ENCODE measurements around the gene ZNF330.

DNA sequence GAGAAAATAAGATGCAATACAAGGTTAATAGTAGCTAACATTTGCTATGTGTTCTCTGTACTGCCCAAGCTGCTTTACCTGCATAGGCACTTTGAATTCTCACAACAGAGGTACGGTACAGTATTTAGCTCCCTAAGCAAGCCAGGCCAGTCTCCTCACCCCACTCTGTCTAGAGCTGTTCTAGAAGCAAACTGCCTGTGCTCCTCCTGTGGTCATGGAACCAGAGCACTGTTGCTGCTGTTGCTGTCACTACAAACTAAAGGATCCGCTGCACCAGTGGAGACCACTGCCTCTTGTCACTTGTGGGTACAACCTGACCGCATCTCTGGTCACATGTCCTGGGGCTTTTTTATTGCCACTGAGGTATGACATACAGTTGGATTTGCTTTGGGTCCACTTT lies 19.6 kb downstream of the ZNF330 start:
- TF ChIP-seq, protein P1, sequence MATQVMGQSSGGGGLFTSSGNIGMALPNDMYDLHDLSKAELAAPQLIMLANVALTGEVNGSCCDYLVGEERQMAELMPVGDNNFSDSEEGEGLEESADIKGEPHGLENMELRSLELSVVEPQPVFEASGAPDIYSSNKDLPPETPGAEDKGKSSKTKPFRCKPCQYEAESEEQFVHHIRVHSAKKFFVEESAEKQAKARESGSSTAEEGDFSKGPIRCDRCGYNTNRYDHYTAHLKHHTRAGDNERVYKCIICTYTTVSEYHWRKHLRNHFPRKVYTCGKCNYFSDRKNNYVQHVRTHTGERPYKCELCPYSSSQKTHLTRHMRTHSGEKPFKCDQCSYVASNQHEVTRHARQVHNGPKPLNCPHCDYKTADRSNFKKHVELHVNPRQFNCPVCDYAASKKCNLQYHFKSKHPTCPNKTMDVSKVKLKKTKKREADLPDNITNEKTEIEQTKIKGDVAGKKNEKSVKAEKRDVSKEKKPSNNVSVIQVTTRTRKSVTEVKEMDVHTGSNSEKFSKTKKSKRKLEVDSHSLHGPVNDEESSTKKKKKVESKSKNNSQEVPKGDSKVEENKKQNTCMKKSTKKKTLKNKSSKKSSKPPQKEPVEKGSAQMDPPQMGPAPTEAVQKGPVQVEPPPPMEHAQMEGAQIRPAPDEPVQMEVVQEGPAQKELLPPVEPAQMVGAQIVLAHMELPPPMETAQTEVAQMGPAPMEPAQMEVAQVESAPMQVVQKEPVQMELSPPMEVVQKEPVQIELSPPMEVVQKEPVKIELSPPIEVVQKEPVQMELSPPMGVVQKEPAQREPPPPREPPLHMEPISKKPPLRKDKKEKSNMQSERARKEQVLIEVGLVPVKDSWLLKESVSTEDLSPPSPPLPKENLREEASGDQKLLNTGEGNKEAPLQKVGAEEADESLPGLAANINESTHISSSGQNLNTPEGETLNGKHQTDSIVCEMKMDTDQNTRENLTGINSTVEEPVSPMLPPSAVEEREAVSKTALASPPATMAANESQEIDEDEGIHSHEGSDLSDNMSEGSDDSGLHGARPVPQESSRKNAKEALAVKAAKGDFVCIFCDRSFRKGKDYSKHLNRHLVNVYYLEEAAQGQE (IDR thresholded peaks at IDR 0.05; ENCODE audit: low read depth): no peak
- no peak for TF ChIP-seq CEBPB (IDR thresholded peaks at IDR 0.05)
- no peak for TF ChIP-seq YY1 (IDR thresholded peaks at IDR 0.05; ENCODE audit: low read depth)
- no peak for TF ChIP-seq TEAD4 (IDR thresholded peaks at IDR 0.05)
- no peak for TF ChIP-seq CREB1 (IDR thresholded peaks at IDR 0.05; ENCODE audit: low read depth)
- TF ChIP-seq RAD21 (IDR thresholded peaks at IDR 0.05; ENCODE audit: low read depth): no peak
- TF ChIP-seq, protein P2, sequence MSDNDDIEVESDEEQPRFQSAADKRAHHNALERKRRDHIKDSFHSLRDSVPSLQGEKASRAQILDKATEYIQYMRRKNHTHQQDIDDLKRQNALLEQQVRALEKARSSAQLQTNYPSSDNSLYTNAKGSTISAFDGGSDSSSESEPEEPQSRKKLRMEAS (IDR thresholded peaks at IDR 0.05): no peak
- no peak for TF ChIP-seq TAF1 (IDR thresholded peaks at IDR 0.05; ENCODE audit: low read depth)
- no peak for TF ChIP-seq FOXM1 (IDR thresholded peaks at IDR 0.05; ENCODE audit: borderline replicate concordance, low read depth)
- TF ChIP-seq EGR1 (IDR thresholded peaks at IDR 0.05): no peak
- TF ChIP-seq ZBTB7A (IDR thresholded peaks at IDR 0.05; ENCODE audit: low read depth): no peak
- TF ChIP-seq EP300 (IDR thresholded peaks at IDR 0.05; ENCODE audit: borderline replicate concordance): no peak
- TF ChIP-seq NFIC (IDR thresholded peaks at IDR 0.05): no peak
- TF ChIP-seq, protein P3, sequence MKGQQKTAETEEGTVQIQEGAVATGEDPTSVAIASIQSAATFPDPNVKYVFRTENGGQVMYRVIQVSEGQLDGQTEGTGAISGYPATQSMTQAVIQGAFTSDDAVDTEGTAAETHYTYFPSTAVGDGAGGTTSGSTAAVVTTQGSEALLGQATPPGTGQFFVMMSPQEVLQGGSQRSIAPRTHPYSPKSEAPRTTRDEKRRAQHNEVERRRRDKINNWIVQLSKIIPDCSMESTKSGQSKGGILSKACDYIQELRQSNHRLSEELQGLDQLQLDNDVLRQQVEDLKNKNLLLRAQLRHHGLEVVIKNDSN (IDR thresholded peaks at IDR 0.05): no peak

All from Ishikawa (cell line).